GM06990 (cell line): ENCODE results near the gene CTTNBP2.
A peak's percentile ranks its signal among the peaks of the same experiment; 100 is the strongest.

ENCODE experiments used
- DNase-seq: peaks from one replicate; pipeline ENCODE4 v3.0.0-alpha.2; 2011; ENCODE audit not compliant: insufficient read length; ENCODE audit errors: extremely low read depth
- H3K27me3 ChIP-seq: replicated peaks from 2 replicates; pipeline ENCODE4 v1.6.0; 2011; ENCODE audit warnings: low read length; ENCODE audit not compliant: control insufficient read depth, insufficient read depth
- H3K36me3 ChIP-seq: 2 replicates; pipeline ENCODE4 v1.5.1; 2011; ENCODE audit warnings: low read length; ENCODE audit not compliant: control insufficient read depth, insufficient read depth
- H3K4me3 ChIP-seq: replicated peaks from 2 replicates; pipeline ENCODE4 v1.5.1; 2011; ENCODE audit warnings: low read depth, mild to moderate bottlenecking, control low read depth, low read length
- TF ChIP-seq, protein P1 (sequence below): IDR thresholded peaks from 2 replicates; pipeline ENCODE4 v1.5.1; 2011; ENCODE audit warnings: low read length, control low read depth, mild to moderate bottlenecking, inconsistent platforms; ENCODE audit not compliant: insufficient read depth, poor library complexity, severe bottlenecking

Gene CTTNBP2

DNA sequence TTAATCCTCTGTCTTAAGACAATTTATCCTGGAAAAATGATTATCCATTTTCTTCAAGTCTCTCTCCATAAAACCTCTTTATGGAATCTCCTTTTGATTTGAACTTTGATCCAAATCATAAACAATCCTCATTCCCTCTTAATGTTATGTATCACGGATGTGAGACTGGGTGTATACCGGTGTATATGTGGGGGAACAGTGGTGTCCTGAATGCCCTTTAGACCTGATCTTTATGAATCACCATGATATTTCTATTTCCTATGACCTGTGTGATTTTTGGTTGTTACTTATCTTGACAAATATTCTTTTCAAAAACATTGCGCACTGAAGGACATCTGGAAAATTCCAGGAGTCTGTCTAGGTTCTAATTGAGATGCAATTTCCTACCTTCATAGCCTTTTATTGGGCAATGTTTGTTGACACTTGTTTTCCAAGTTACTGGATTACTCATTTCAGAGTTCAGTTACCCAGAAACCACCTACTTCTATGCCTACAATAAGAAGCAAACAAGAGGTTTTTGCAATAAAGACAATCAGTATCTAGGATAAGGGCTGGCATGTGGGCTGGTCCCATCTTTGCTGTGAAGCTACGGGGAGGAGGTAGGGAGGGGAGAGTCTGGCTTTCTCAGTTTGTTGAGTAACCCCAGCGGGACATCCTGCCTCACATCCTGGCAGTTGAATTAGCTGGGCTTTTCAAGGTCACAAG lies 190.4 kb downstream of the CTTNBP2 start:
- Histone ChIP-seq H3K4me3 (no peak overlapping the region), H3K27me3 (peaks cover 2% of the 10 kb centered on the region)
- DNase-seq = no peak

DNA sequence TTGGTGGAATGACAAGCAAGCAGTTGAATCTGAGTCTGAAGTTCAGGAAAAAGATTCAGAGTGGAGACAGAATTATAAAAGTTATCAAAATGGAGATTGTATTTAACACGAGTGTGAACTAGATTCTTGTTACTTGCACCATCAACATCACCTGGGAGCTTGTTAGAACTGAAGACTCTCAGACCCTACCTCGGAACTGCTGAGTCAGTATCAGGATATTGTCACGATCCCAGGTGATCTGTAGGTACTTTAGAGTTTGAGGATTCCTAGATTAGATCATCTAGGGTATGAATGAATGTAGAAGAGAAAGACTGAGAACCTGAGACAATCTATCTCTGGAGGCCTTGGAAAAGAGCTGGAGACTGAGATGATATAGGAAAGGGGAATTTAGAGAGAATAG lies 194.1 kb downstream of the CTTNBP2 start:
- no peak for DNase-seq
- H3K4me3 ChIP-seq = no peak overlapping the region
- no peaks in the 10 kb centered on the region for H3K36me3 ChIP-seq
- TF ChIP-seq, protein P1, sequence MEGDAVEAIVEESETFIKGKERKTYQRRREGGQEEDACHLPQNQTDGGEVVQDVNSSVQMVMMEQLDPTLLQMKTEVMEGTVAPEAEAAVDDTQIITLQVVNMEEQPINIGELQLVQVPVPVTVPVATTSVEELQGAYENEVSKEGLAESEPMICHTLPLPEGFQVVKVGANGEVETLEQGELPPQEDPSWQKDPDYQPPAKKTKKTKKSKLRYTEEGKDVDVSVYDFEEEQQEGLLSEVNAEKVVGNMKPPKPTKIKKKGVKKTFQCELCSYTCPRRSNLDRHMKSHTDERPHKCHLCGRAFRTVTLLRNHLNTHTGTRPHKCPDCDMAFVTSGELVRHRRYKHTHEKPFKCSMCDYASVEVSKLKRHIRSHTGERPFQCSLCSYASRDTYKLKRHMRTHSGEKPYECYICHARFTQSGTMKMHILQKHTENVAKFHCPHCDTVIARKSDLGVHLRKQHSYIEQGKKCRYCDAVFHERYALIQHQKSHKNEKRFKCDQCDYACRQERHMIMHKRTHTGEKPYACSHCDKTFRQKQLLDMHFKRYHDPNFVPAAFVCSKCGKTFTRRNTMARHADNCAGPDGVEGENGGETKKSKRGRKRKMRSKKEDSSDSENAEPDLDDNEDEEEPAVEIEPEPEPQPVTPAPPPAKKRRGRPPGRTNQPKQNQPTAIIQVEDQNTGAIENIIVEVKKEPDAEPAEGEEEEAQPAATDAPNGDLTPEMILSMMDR = no peak
- H3K27me3 ChIP-seq = peaks cover 2% of the 10 kb centered on the region

More for the DNA sequence above, 190.4 kb downstream of the CTTNBP2 start:
- no peaks in the 10 kb centered on the region for H3K36me3 ChIP-seq
- TF ChIP-seq, protein P1 = no peak

DNA sequence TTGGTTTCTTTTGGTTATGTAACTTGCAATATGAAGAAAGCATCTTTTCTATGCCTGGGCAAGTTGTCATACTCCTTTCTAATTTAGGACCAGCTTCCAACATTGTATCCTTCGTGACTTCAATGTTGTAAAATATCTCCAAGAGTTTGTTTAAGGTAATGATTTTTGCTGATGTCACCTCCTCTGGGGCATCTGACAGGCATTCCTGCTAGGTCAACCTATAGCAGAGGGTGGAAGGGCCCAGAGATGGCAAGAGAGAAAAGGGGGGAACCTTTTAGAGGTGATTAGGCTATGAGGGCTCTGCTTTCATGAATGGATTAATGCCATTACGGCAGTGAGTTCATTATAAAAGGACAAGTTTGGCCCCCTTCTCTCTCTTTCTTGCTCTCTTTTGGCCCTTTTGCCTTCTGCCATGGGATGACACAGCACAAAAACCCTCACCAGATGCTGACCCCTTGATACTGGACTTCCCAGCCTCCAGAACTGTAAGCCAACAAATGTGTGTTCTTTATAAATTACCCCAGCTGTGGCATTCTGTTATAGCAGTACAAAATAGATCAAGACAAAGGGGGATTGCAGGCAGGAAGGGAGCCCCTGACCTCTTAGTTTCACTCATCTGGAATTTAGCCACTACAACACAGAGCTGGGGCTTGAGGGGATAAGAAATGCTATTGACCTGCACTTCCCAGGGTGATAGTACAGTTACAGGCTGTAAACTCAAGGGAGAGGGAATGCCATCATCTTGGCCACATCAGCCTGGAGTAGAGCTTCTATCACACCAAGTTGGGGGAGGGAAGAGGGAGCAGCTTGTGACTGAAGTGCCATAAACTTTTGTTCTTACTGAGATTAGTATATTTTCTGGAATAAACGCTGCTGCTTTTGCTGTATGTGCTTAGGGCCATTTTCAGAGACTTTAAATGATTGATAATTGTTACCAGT lies 197.5 kb downstream of the CTTNBP2 start:
- no peaks in the 10 kb centered on the region; the same call in none of the 2 replicates for H3K27me3 ChIP-seq
- no peaks in the 10 kb centered on the region for H3K36me3 ChIP-seq
- TF ChIP-seq, protein P1 = no peak
- no peak for DNase-seq
- no peak overlapping the region for H3K4me3 ChIP-seq

DNA sequence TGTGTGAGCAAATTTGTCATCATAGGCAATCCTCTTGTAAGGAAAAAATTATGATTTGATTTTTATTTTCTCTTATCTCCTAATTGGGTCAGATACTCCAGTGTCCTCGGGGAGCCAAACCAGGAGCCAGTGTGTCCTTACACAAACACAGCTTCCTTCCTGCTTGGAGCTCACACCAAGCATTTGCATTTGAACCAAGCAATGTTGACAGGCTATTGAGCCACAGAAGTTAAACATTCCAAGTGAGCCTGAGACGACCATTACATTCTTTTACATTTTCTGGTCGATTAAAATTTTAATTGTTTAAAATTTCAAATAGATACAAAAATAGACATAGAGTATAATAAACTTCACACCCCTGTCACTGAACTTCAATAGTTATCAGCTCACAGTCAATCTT lies 198.6 kb downstream of the CTTNBP2 start:
- H3K36me3 ChIP-seq = no peaks in the 10 kb centered on the region
- TF ChIP-seq, protein P1 = no peak
- no peak for DNase-seq

DNA sequence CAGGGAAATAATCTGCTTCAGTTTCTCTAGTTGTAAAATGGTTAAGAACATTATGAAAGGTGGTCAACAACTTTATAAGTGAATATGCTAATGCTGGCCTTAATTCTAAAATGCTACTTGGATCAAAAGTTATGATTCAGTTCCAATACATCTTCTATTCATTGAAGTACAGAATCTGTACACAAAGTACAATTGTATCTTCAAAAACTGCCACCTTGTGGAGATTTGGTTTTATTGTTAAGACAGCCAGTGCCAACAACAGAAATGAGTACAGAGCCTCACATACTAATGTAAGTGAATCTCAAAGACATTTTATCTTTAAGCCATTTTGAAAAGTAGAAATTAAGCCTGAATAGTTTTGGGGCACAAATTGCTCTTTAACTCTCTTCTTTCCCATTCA lies 199.4 kb downstream of the CTTNBP2 start:
- no peaks in the 10 kb centered on the region; the same call in none of the 2 replicates for H3K27me3 ChIP-seq
- no peak overlapping the region for H3K4me3 ChIP-seq
- no peaks in the 10 kb centered on the region for H3K36me3 ChIP-seq
- TF ChIP-seq, protein P1 = peak; percentile 29
- no peak for DNase-seq

More for the DNA sequence above, 198.6 kb downstream of the CTTNBP2 start:
- no peak overlapping the region for H3K4me3 ChIP-seq
- no peaks in the 10 kb centered on the region; the same call in none of the 2 replicates for H3K27me3 ChIP-seq
